GM13976 (cell line): ENCODE measurements around the gene ZNRF2.

Experiments used
- DNase-seq: peaks from one replicate; pipeline ENCODE4 v3.0.0; 2012; ENCODE audit warnings: low spot score
- in situ Hi-C: fragments of 300-500 bp; cut with MboI; formaldehyde crosslinking; loops from one replicate; pipeline ENCODE4 v1.12.0; 2022; ENCODE audit warnings: low sequenced_read_pairs, mixed read lengths, inconsistent platforms; ENCODE audit not compliant: unreplicated experiment
- TF ChIP-seq, protein P1 (sequence below): IDR thresholded peaks from 2 replicates; pipeline ENCODE4 v1.5.1; 2012; ENCODE audit warnings: borderline replicate concordance, mild to moderate bottlenecking; ENCODE audit not compliant: insufficient read depth; ENCODE audit errors: extremely low read depth, missing control alignments, control extremely low read depth

Gene ZNRF2

DNA sequence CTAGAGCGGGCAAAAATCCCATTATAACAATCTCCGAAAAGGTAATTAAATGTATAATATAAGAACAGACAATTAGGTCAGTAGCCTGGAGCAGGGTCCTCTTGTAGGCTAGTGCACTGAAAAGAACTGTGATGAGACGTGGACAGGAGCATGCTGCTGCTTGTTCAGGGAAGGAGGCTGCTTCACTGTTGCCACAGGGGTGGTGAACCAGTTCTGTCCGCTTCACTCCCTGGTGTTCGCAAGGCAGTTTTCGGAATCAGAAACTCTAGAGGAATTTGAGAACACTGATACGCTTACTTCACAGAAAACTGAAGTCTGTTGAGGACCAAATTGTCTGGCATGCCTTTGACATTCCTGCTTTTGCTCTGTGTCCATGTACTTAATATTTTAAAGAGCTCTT lies 17.4 kb downstream of the ZNRF2 start:
- DNase-seq = no peak
- TF ChIP-seq, protein P1, sequence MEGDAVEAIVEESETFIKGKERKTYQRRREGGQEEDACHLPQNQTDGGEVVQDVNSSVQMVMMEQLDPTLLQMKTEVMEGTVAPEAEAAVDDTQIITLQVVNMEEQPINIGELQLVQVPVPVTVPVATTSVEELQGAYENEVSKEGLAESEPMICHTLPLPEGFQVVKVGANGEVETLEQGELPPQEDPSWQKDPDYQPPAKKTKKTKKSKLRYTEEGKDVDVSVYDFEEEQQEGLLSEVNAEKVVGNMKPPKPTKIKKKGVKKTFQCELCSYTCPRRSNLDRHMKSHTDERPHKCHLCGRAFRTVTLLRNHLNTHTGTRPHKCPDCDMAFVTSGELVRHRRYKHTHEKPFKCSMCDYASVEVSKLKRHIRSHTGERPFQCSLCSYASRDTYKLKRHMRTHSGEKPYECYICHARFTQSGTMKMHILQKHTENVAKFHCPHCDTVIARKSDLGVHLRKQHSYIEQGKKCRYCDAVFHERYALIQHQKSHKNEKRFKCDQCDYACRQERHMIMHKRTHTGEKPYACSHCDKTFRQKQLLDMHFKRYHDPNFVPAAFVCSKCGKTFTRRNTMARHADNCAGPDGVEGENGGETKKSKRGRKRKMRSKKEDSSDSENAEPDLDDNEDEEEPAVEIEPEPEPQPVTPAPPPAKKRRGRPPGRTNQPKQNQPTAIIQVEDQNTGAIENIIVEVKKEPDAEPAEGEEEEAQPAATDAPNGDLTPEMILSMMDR = no peak
- in situ Hi-C loops = no loop called here

DNA sequence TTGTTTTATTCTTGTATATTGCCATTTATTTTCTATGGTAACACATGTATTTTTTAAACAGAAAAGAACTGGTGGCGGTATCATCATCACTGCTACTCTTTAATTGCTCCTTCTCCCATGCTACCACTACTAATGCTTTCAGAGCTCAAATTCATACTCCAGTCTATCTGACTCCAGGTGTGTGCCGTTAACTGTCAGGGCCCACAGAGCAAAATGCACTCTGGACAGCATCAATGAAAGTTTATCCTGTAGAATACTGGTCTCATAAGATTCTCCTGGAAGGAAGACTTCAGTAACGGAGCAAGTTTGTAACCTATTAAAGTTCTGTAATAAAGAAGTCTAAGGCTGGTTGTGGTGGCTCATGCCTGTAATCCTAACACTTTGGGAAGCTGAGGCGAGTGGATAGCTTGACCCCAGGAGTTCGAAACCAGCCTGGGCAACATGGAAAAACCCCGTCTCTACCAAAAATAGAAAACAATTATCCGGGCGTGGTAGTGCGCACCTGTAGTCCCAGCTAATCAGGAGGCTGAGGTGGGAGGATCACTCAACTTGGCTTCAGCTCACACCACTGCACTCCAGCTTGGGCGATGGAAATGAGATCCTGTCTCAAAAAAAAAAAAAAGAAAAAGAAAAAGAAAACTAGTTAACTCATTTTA lies 18.4 kb downstream of the ZNRF2 start:
- TF ChIP-seq, protein P1 = no peak
- no peak for DNase-seq
- in situ Hi-C loops = no loop called here

DNA sequence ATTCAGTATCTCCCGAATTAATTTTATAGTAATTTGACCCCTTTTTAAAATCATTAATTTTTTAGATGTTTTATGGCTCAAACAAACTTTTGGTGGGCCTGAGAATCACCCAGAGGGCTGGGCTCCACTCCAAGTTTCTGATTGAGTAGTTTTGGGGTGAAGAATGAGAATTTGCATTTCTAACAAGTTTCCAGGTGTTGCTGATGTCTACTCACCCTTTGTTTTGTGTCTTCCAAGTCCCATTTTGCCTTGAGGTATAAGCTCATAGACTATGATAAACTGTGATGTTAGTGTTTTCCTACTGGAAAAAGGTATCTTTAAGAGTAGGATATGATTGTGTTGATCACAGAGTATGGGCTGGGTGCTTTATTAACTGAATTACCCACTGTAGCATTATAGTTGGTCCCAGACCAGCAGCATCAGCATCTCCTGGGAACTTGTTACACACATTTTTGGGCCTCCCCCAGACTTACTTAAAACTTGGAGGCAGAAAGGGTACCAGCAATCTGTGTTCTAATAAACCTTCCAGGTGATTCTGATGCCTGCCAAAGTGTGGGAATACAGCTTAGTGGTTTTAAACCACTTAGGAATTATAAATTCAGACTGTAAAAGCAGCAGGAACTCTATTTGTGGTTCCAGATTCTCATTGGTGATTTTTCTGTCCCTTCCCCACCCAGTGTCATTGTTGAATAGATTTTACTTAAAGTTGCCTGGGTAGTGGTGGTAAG lies 19.1 kb downstream of the ZNRF2 start:
- no peak for DNase-seq
- TF ChIP-seq, protein P1 = no peak
- in situ Hi-C loops = no loop called here

DNA sequence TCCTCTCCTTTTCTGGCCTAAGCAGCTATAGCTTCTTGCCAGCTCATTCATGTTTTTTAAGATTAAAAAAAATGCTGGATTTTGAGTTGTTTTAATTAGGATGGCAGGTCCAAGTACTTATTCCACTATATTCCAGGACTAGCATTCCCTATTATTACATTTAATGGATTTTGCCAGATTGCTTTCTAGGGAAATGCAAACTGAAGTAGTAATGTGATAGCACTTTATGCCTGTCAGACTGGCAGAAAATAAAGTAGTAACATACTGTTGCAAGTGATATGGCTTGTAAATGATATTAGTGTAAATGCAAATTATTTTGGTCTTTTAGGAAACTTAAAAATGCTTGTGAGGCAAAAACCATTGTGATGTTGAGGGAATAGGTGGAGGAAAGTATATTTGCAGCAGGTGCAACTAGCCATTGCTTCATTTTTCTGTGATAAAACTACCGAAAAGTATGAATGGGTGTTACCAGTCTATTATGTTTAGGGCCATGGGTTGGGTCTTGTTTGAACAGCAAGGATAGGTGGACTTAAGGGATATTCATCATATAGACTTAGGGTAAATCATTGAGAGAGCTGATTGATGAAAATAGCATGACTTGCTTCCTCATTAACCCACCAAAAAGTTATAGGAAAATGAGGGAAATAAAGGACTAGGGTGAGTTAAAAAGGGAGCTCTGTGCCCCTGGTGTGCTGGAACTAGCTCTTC lies 19.9 kb downstream of the ZNRF2 start:
- no peak for DNase-seq
- in situ Hi-C loops = no loop called here
- TF ChIP-seq, protein P1 = no peak

DNA sequence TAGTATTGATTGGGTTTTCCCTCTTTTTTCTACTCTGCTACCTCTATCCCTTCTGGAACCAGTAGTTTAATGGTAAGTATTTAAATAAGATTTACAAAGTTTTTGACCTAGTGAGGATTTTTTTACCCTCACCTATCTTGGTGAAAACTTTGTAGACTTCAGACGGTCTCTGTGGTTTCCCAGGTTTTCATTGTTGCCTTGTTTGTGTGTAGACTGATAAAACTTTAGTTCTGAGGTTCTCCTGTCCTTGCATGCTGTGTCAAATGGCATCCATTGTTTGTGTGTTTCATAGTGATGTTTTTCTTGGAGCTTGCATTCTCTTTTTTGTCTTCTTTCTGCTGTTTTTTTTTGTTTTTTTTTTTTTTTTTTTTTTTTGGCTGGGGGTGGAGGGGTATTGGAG lies 22.6 kb downstream of the ZNRF2 start:
- TF ChIP-seq, protein P1 = no peak
- no peak for DNase-seq
- in situ Hi-C loops = no loop called here

DNA sequence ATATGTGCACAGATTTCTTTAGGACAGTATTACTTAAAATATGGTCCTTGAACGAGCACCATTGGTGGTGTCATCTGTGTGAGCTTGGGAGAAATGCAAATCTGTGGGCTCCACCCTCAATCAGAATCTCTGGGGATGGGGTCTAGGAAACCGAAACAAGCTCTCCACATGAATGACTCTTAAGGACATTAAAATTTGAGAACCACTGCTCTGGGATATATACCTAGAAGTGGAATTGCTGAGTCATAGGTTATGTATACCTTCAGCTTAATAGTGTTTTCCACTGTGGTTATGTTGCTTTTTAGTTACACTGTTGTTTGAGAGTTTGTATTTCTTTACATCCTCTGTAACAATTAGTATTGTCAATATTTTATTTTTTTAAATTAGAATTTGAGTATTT lies 24.0 kb downstream of the ZNRF2 start:
- DNase-seq = no peak
- TF ChIP-seq, protein P1 = no peak
- in situ Hi-C loops = no loop called here
